ENCODE measurements around the gene ATP10B.
"Not testable (repeated sequence)": the region's sequence is repeated elsewhere in the genome, so short reads cannot be mapped to it uniquely, and the experiment has no call there.

Gene ATP10B

GRCh38 chr5:160852049-160852448, at the start of gene ATP10B:
Gene ATP10B, minus strand, starts transcription at chr5:160852211. Its CDS starts 164,137 bp downstream, at chr5:160688074.
- DNase-seq (ENCODE audit: low read depth in 3 of 3, low spot score in 1 of 3) = no peak

- no peak for DNase-seq (ENCODE audit: low read depth in 3 of 3, low spot score in 1 of 3)
Observed at GRCh38 chr5:160901656-160902055, 49.6 kb upstream of the ATP10B start.

GRCh38 chr5:160899735-160900134, 47.7 kb upstream of the ATP10B start:
- DNase-seq (ENCODE audit: low read depth in 3 of 3, low spot score in 1 of 3) = no peak

- DNase-seq (ENCODE audit: low read depth in 3 of 3, low spot score in 1 of 3) = not testable (repeated sequence)
Observed at GRCh38 chr5:160893180-160893964, 41.4 kb upstream of the ATP10B start.

- no peak for DNase-seq (ENCODE audit: low read depth in 3 of 3, low spot score in 1 of 3)
Observed at GRCh38 chr5:160887780-160888179, 35.8 kb upstream of the ATP10B start.

GRCh38 chr5:160873560-160874200, 21.7 kb upstream of the ATP10B start:
- DNase-seq (ENCODE audit: low read depth in 3 of 3, low spot score in 1 of 3) = not testable (repeated sequence)

GRCh38 chr5:160869989-160870521, 18.0 kb upstream of the ATP10B start:
- no peak for DNase-seq (ENCODE audit: low read depth in 3 of 3, low spot score in 1 of 3)

GRCh38 chr5:160867976-160868375, 16.0 kb upstream of the ATP10B start:
- DNase-seq (ENCODE audit: low read depth in 3 of 3, low spot score in 1 of 3) = no peak

- DNase-seq (ENCODE audit: low read depth in 3 of 3, low spot score in 1 of 3) = no peak
Observed at GRCh38 chr5:160851451-160851850, 560 bp downstream of the ATP10B start.

- DNase-seq (ENCODE audit: low read depth in 3 of 3, low spot score in 1 of 3) = no peak
Observed at GRCh38 chr5:160850421-160850820, 1.6 kb downstream of the ATP10B start.

GRCh38 chr5:160847526-160848085, 4.4 kb downstream of the ATP10B start:
- no peak for DNase-seq (ENCODE audit: low read depth in 3 of 3, low spot score in 1 of 3)

GRCh38 chr5:160846642-160847041, 5.4 kb downstream of the ATP10B start:
- no peak for DNase-seq (ENCODE audit: low read depth in 3 of 3, low spot score in 1 of 3)

- DNase-seq (ENCODE audit: low read depth in 3 of 3, low spot score in 1 of 3) = no peak
Observed at GRCh38 chr5:160844177-160844576, 7.8 kb downstream of the ATP10B start.

- DNase-seq (ENCODE audit: low read depth in 3 of 3, low spot score in 1 of 3) = no peak
Observed at GRCh38 chr5:160843240-160843639, 8.8 kb downstream of the ATP10B start.

GRCh38 chr5:160837749-160838593, 14.0 kb downstream of the ATP10B start:
- DNase-seq (ENCODE audit: low read depth in 3 of 3, low spot score in 1 of 3) = no peak

GRCh38 chr5:160837211-160837610, 14.8 kb downstream of the ATP10B start:
- no peak for DNase-seq (ENCODE audit: low read depth in 3 of 3, low spot score in 1 of 3)

GRCh38 chr5:160835818-160836528, 16.0 kb downstream of the ATP10B start:
- no peak for DNase-seq (ENCODE audit: low read depth in 3 of 3, low spot score in 1 of 3)

GRCh38 chr5:160835376-160835775, 16.6 kb downstream of the ATP10B start:
- no peak for DNase-seq (ENCODE audit: low read depth in 3 of 3, low spot score in 1 of 3)

- no peak for DNase-seq (ENCODE audit: low read depth in 3 of 3, low spot score in 1 of 3)
Observed at GRCh38 chr5:160833806-160834205, 18.2 kb downstream of the ATP10B start.

- no peak for DNase-seq (ENCODE audit: low read depth in 3 of 3, low spot score in 1 of 3)
Observed at GRCh38 chr5:160831801-160832200, 20.2 kb downstream of the ATP10B start.

Measured in stimulated activated CD4-positive, alpha-beta T cell treated with anti-CD3 and anti-CD28 coated beads, TNF-alpha, amount 100 ng/mL, for 1 hour (primary cell).